Body of pancreas (tissue), 4 donors: Measurements from ENCODE around the gene PRKG1.

Source experiments
- CTCF ChIP-seq, 7 experiments: fragments of 450-650 bp in 4 of 7; fragments of 200-600 bp in 3 of 7; sonication (generic) in 3 of 7; IDR thresholded peaks; one replicate each; pipeline ENCODE4 v1.5.1; 2016 to 2019; ENCODE audit warnings: antibody characterized with exemption in 7 of 7
- POLR2A ChIP-seq, 3 donors: fragments of 450-650 bp; IDR thresholded peaks; one replicate each; pipeline ENCODE4 v1.6.1; 2016; ENCODE audit warnings: antibody characterized with exemption in 3 of 3, mild to moderate bottlenecking in 2 of 3

GRCh38 chr10:51716981-51717380, 642.7 kb downstream of the PRKG1 start:
- TF ChIP-seq CTCF (IDR thresholded peaks at IDR 0.05) = no peak
- no peak for TF ChIP-seq POLR2A (IDR thresholded peaks at IDR 0.05)
